Karpas-422 (cell line): ENCODE measurements around the gene RORB. TPM values are rescaled to one million over a fixed set of nuclear protein-coding genes. Genes with fewer than 3 reads are reported as not detected.

Source experiments
- DNase-seq: peaks from one replicate; pipeline ENCODE4 v3.0.0-alpha.2; 2015
- H2AFZ ChIP-seq: fragments of 200-600 bp; sonication (generic); 2 replicates; pipeline ENCODE4 v1.6.1; 2014; ENCODE audit warnings: antibody characterized with exemption, low read length, mixed read lengths
- H3K27ac ChIP-seq: fragments of 200-600 bp; sonication (generic); 2 replicates; pipeline ENCODE4 v1.5.1; 2014; ENCODE audit warnings: mild to moderate bottlenecking, low read length, moderate library complexity
- H3K27me3 ChIP-seq: fragments of 200-600 bp; sonication (generic); 2 replicates; pipeline ENCODE4 v1.6.1; 2014; ENCODE audit warnings: low read length, mixed read lengths
- H3K36me3 ChIP-seq: fragments of 200-600 bp; sonication (generic); 2 replicates; pipeline ENCODE4 v1.6.1; 2014; ENCODE audit warnings: low read length, mixed read lengths; ENCODE audit not compliant: insufficient read depth
- H3K4me1 ChIP-seq: fragments of 200-600 bp; sonication (generic); 2 replicates; pipeline ENCODE4 v1.6.1; 2014; ENCODE audit warnings: mild to moderate bottlenecking, low read length, mixed read lengths
- H3K4me2 ChIP-seq: fragments of 200-600 bp; sonication (generic); 2 replicates; pipeline ENCODE4 v1.6.1; 2014; ENCODE audit warnings: low read length, low read depth, mild to moderate bottlenecking; ENCODE audit not compliant: poor library complexity, severe bottlenecking
- H3K4me3 ChIP-seq: fragments of 200-600 bp; sonication (generic); 2 replicates; pipeline ENCODE4 v1.5.1; 2014; ENCODE audit warnings: mild to moderate bottlenecking, antibody characterized with exemption, low read length, mixed read lengths
- H3K79me2 ChIP-seq: fragments of 200-600 bp; sonication (generic); 2 replicates; pipeline ENCODE4 v1.6.1; 2014; ENCODE audit warnings: mild to moderate bottlenecking, low read length, mixed read lengths
- H3K9ac ChIP-seq: fragments of 200-600 bp; sonication (generic); 2 replicates; pipeline ENCODE4 v1.6.0; 2014; ENCODE audit warnings: low read length
- H3K9me2 ChIP-seq: fragments of 200-600 bp; sonication (generic), shearing (Covaris generic); replicated peaks from 2 replicates; pipeline ENCODE4 v1.6.0; 2014; ENCODE audit warnings: mild to moderate bottlenecking, low read length, moderate library complexity; ENCODE audit not compliant: insufficient read depth
- H3K9me3 ChIP-seq: fragments of 300-700, 200-600 bp; sonication (generic); 2 replicates; pipeline ENCODE4 v1.6.1; 2014; ENCODE audit warnings: low read length, mixed read lengths
- H4K20me1 ChIP-seq: fragments of 200-600 bp; sonication (generic); 2 replicates; pipeline ENCODE4 v1.6.1; 2014; ENCODE audit warnings: mild to moderate bottlenecking, antibody characterized with exemption, low read length, low read depth; ENCODE audit not compliant: insufficient read depth
- total RNA-seq: library from RNA; depleted of rRNA; stranded (reverse); fragments of >200 nt; shearing (Covaris generic); gene quantifications from 2 replicates; pipeline ENCODE4 v1.2.3, GENCODE V29; 2014; ENCODE audit warnings: low replicate concordance

Gene RORB
- total RNA-seq, 1 experiment from 2014 or later: 1.1 TPM

GRCh38 chr9:74493512-74493911 is 3.6 kb upstream of the RORB start:
- no peak overlapping the region for H3K4me3 ChIP-seq
- no peak overlapping the region for H3K4me2 ChIP-seq
- no peaks in the 10 kb centered on the region for H3K27me3 ChIP-seq
- H3K9me2 ChIP-seq: no peaks in the 10 kb centered on the region
- H3K4me1 ChIP-seq: peaks cover 12% of the 10 kb centered on the region
- H3K9me3 ChIP-seq: no peaks in the 10 kb centered on the region
- H3K27ac ChIP-seq: no peak overlapping the region
- H3K79me2 ChIP-seq: no peaks in the 10 kb centered on the region
- no peak overlapping the region for H3K9ac ChIP-seq
- DNase-seq: no peak
- no peak overlapping the region for H2AFZ ChIP-seq
- no peaks in the 10 kb centered on the region for H3K36me3 ChIP-seq
- H4K20me1 ChIP-seq: no peaks in the 10 kb centered on the region

DNA sequence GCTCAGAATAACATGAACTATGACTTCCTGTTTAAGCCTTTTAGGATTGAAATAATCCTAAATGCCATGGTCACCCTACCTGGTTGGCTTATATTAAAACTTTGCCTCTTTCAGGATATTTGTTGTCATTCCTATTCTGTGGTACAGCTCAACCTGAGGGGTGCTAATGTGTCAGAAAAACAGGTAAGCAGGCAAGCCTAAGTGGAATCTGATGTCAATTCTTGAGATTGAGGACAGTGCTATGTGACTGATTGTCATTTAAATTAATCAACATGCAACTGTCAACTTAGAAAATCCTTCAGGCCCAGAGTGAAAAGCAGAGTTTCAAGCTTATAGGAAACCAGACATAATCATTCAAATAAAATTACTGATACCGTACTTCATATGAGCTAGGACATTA is 2.6 kb upstream of the RORB start:
- peaks cover 12% of the 10 kb centered on the region for H3K4me1 ChIP-seq
- no peak for DNase-seq
- H4K20me1 ChIP-seq: no peaks in the 10 kb centered on the region
- H2AFZ ChIP-seq: no peak overlapping the region
- no peaks in the 10 kb centered on the region for H3K79me2 ChIP-seq
- no peak overlapping the region for H3K4me2 ChIP-seq
- H3K27me3 ChIP-seq: no peaks in the 10 kb centered on the region
- no peak overlapping the region for H3K4me3 ChIP-seq
- H3K9ac ChIP-seq: no peak overlapping the region
- no peaks in the 10 kb centered on the region for H3K36me3 ChIP-seq
- H3K27ac ChIP-seq: no peak overlapping the region
- no peaks in the 10 kb centered on the region for H3K9me3 ChIP-seq
- no peaks in the 10 kb centered on the region for H3K9me2 ChIP-seq

- no peaks in the 10 kb centered on the region for H3K27me3 ChIP-seq
- peak overlapping the region; percentile 95 for H3K4me2 ChIP-seq
- DNase-seq: no peak
- H3K36me3 ChIP-seq: no peaks in the 10 kb centered on the region
- H3K4me1 ChIP-seq: peaks cover 12% of the 10 kb centered on the region
- H3K9me3 ChIP-seq: no peaks in the 10 kb centered on the region
- no peaks in the 10 kb centered on the region for H3K79me2 ChIP-seq
- peak overlapping the region; percentile 70 for H3K4me3 ChIP-seq
- no peaks in the 10 kb centered on the region for H4K20me1 ChIP-seq
- no peak overlapping the region for H2AFZ ChIP-seq
- no peak overlapping the region for H3K27ac ChIP-seq
- no peaks in the 10 kb centered on the region for H3K9me2 ChIP-seq
- H3K9ac ChIP-seq: no peak overlapping the region
These were observed 729 bp upstream of the RORB start for GRCh38 chr9:74496406-74496805.

- peak overlapping the region; percentile 70 for H3K4me3 ChIP-seq
- H3K9me3 ChIP-seq: no peaks in the 10 kb centered on the region
- H3K27ac ChIP-seq: no peak overlapping the region
- H4K20me1 ChIP-seq: no peaks in the 10 kb centered on the region
- no peaks in the 10 kb centered on the region for H3K79me2 ChIP-seq
- DNase-seq: no peak
- H3K9me2 ChIP-seq: no peaks in the 10 kb centered on the region
- H3K4me1 ChIP-seq: peaks cover 12% of the 10 kb centered on the region
- no peaks in the 10 kb centered on the region for H3K36me3 ChIP-seq
- H3K4me2 ChIP-seq: peak overlapping the region; percentile 95
- H3K27me3 ChIP-seq: no peaks in the 10 kb centered on the region
- H3K9ac ChIP-seq: 0 out of 2 replicates have a peak overlapping the region, but pooled peaks have one; percentile 62
- peak overlapping the region; percentile 91; the same call in 1 of the 2 replicates for H2AFZ ChIP-seq
These were observed 849 bp downstream of the RORB start for GRCh38 chr9:74497748-74498620.

GRCh38 chr9:74498621-74499095 is 1.5 kb downstream of the RORB start:
- DNase-seq: no peak
- H3K4me3 ChIP-seq: no peak overlapping the region

DNA sequence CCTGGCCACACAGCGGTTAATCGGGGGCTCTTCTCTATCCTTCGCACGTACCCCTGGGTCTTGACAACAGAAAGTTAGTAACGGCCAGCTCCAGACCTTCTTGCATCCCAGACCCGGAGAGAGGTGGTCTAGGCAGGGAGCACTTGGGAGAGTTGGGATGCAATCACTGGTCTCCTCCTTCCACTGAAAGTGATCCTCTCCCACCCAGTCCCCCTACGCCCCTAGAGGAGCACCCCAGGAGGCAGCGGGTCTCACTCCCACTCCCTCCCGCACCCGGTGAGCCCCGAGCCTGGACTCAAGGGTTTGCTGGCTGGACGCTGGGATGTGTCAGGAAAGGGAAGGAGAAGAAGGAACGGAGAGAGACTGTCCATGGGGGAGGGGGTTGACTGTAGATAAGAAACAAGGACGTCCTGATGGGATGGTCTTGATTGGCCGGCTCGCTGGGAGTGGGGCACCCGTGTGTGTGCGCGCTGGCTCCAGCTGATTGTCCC is 2.0 kb downstream of the RORB start:
- no peaks in the 10 kb centered on the region for H3K79me2 ChIP-seq
- no peak overlapping the region for H2AFZ ChIP-seq
- H3K9ac ChIP-seq: no peak overlapping the region
- H3K4me1 ChIP-seq: peaks cover 12% of the 10 kb centered on the region
- no peak overlapping the region for H3K4me2 ChIP-seq
- H3K4me3 ChIP-seq: no peak overlapping the region
- H3K9me2 ChIP-seq: no peaks in the 10 kb centered on the region
- H4K20me1 ChIP-seq: no peaks in the 10 kb centered on the region
- no peak overlapping the region for H3K27ac ChIP-seq
- H3K9me3 ChIP-seq: no peaks in the 10 kb centered on the region
- DNase-seq: no peak
- no peaks in the 10 kb centered on the region for H3K27me3 ChIP-seq
- H3K36me3 ChIP-seq: no peaks in the 10 kb centered on the region

More at GRCh38 chr9:74498621-74499095, 1.5 kb downstream of the RORB start:
- no peaks in the 10 kb centered on the region for H4K20me1 ChIP-seq
- H3K4me2 ChIP-seq: no peak overlapping the region
- H2AFZ ChIP-seq: no peak overlapping the region
- H3K27ac ChIP-seq: no peak overlapping the region
- peaks cover 12% of the 10 kb centered on the region for H3K4me1 ChIP-seq
- H3K9me2 ChIP-seq: no peaks in the 10 kb centered on the region
- H3K9ac ChIP-seq: no peak overlapping the region
- no peaks in the 10 kb centered on the region for H3K9me3 ChIP-seq
- H3K27me3 ChIP-seq: no peaks in the 10 kb centered on the region
- H3K79me2 ChIP-seq: no peaks in the 10 kb centered on the region
- no peaks in the 10 kb centered on the region for H3K36me3 ChIP-seq

DNA sequence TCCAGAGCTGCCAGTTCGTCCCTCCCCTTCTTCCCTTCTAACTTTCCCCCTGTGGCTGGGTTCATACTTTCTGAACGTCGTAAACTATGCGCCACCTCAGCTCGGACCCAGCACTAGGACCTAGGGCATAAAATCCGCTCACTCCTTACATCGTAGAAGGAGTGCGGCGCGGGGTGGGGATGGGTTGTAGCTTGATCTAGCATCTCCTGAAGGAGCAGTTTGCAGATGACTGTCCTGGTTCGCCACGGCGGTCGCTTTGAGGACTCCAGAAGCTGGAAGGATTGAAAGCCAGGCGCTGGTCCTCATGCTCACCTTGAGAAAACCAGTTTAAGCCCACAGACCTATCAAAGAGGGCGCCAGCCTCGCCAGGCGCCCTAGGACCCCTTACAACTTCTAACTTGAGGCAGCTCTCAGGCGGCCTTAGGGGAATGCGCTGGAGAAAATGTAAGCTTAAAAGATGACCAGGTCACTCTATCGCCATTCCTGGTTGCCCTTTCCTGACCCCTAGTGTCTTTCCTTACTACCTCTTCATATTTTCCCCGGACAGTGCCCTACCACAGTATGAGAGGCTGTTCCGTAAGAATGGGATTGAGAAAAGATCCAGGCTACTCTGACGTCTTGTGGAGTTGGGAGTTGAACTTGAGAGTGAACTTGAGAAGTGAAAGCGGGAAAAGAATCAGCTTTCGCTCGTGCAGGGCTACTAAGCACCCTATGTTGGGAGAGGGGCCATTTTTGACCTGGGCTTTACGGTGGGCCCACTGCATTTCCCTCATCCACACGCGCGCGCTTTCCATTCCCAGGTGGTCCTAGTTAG is 2.8 kb downstream of the RORB start:
- Histone ChIP-seq H3K4me3 (no peak overlapping the region), H4K20me1 (no peaks in the 10 kb centered on the region), H2AFZ (no peak overlapping the region), H3K9me3 (no peaks in the 10 kb centered on the region), H3K36me3 (no peaks in the 10 kb centered on the region), H3K9ac (no peak overlapping the region), H3K9me2 (no peaks in the 10 kb centered on the region), H3K27me3 (no peaks in the 10 kb centered on the region), H3K27ac (no peak overlapping the region), H3K79me2 (no peaks in the 10 kb centered on the region), H3K4me1 (peaks cover 12% of the 10 kb centered on the region), H3K4me2 (no peak overlapping the region)
- DNase-seq: no peak

GRCh38 chr9:74500584-74500924 is 3.4 kb downstream of the RORB start:
- no peaks in the 10 kb centered on the region for H4K20me1 ChIP-seq
- no peak overlapping the region for H3K4me3 ChIP-seq
- H3K36me3 ChIP-seq: no peaks in the 10 kb centered on the region
- H3K9ac ChIP-seq: no peak overlapping the region
- peaks cover 12% of the 10 kb centered on the region for H3K4me1 ChIP-seq
- no peaks in the 10 kb centered on the region for H3K9me3 ChIP-seq
- H3K79me2 ChIP-seq: no peaks in the 10 kb centered on the region
- H3K9me2 ChIP-seq: no peaks in the 10 kb centered on the region
- H3K27ac ChIP-seq: no peak overlapping the region
- H2AFZ ChIP-seq: no peak overlapping the region
- no peaks in the 10 kb centered on the region for H3K27me3 ChIP-seq
- no peak for DNase-seq
- H3K4me2 ChIP-seq: no peak overlapping the region
